HG03025 (cell line): ENCODE measurements around the gene GMCL2.
A peak's percentile ranks its signal among the peaks of the same experiment; 100 is the strongest.
"Not testable (repeated sequence)": the region's sequence is repeated elsewhere in the genome, so short reads cannot be mapped to it uniquely, and the experiment has no call there.

Experiments used
- ATAC-seq: cut with Tn5 transposase; IDR thresholded peaks from one replicate; pipeline ENCODE4 v1.9.1; 2021; ENCODE audit warnings: mild to moderate bottlenecking, moderate library complexity; ENCODE audit not compliant: unreplicated experiment, low FRiP score

The GMCL2 gene

GRCh38 chr5:178207183-178207916, 20.2 kb upstream of the GMCL2 start:
- no peak for ATAC-seq

- ATAC-seq, result no peak
Observed at GRCh38 chr5:178206166-178207101, 19.3 kb upstream of the GMCL2 start.

- no peak for ATAC-seq
Observed at GRCh38 chr5:178205749-178206047, 18.5 kb upstream of the GMCL2 start.

- ATAC-seq, result peak; percentile 50
Observed at GRCh38 chr5:178204935-178205748, 18.0 kb upstream of the GMCL2 start.

- ATAC-seq, result peak; percentile 85
Observed at GRCh38 chr5:178204182-178204934, 17.2 kb upstream of the GMCL2 start, which contains the start of gene HNRNPAB. Gene HNRNPAB, plus strand, starts transcription at chr5:178204533. Its CDS starts 305 bp downstream, at chr5:178204838.

GRCh38 chr5:178203670-178204181, 16.6 kb upstream of the GMCL2 start:
- peak; percentile 3 for ATAC-seq

GRCh38 chr5:178202541-178202940, 15.4 kb upstream of the GMCL2 start:
- no peak for ATAC-seq

GRCh38 chr5:178201927-178202235, 14.7 kb upstream of the GMCL2 start:
- ATAC-seq, result no peak

- ATAC-seq, result no peak
Observed at GRCh38 chr5:178201221-178201926, 14.2 kb upstream of the GMCL2 start.

GRCh38 chr5:178199581-178200434, 12.6 kb upstream of the GMCL2 start:
- ATAC-seq, result no peak

- ATAC-seq, result no peak
Observed at GRCh38 chr5:178198706-178199105, 11.5 kb upstream of the GMCL2 start.

- not testable (repeated sequence) for ATAC-seq
Observed at GRCh38 chr5:178198151-178198550, 11.0 kb upstream of the GMCL2 start.

GRCh38 chr5:178196986-178197385, 9.8 kb upstream of the GMCL2 start:
- no peak for ATAC-seq

- ATAC-seq, result no peak
Observed at GRCh38 chr5:178196281-178196812, 9.2 kb upstream of the GMCL2 start.

- no peak for ATAC-seq
Observed at GRCh38 chr5:178194026-178194425, 6.9 kb upstream of the GMCL2 start.

- no peak for ATAC-seq
Observed at GRCh38 chr5:178193251-178193809, 6.2 kb upstream of the GMCL2 start.

GRCh38 chr5:178192787-178193186, 5.6 kb upstream of the GMCL2 start:
- no peak for ATAC-seq

GRCh38 chr5:178192244-178192643, 5.1 kb upstream of the GMCL2 start:
- ATAC-seq, result no peak
